A549 (cell line): ENCODE measurements around the gene GPR146. TPM values are rescaled to one million over a fixed set of nuclear protein-coding genes. Genes with fewer than 3 reads are reported as not detected.

ENCODE experiments used
- ATAC-seq, 2 experiments: fragments of 200-7000 bp in 1 of 2; fragments of >200 bp in 1 of 2; cut with Nextera tagmentation in 1 of 2; cut with Tn5 transposase in 1 of 2; 3 replicates each; pipeline versions ENCODE4 v1.8.0 to v1.9.1; 2018 to 2020; ENCODE audit warnings: mild to moderate bottlenecking in 1 of 2, moderate library complexity in 1 of 2
- CTCF ChIA-PET: fragments of 300-600 bp; sonication (Branson Sonifier 250); formaldehyde crosslinking; extraction: SDS; loops from one replicate; lab custom pipeline; 2021; ENCODE audit warnings: antibody characterized with exemption, inconsistent platforms; lab: Yijun Ruan, JAX
- POLR2A ChIA-PET: fragments of 350-600 bp; formaldehyde crosslinking; extraction: SDS; loops from one replicate; lab custom pipeline; 2021; ENCODE audit warnings: antibody characterized with exemption, inconsistent platforms; lab: Yijun Ruan, JAX
- DNase-seq, 2 experiments: peaks; one replicate each; pipeline versions ENCODE4 v3.0.0 to v3.0.0-alpha.2; 2011 to 2016; ENCODE audit warnings: low read depth in 1 of 2, low spot score in 1 of 2
- FAIRE-seq: peaks from 2 replicates; lab custom pipeline; 2011; peaks lifted over from hg19 to GRCh38; lab: Jason Lieb, UNC
- H3K27ac ChIP-seq, 2 experiments: fragments of >200 bp; sonication (Bioruptor Twin); formaldehyde crosslinking; 3 replicates each; pipeline ENCODE4 v1.5.1; 2016 to 2017
- H3K4me1 ChIP-seq: fragments of >200 bp; sonication (Bioruptor Twin); formaldehyde crosslinking; 3 replicates; pipeline ENCODE4 v1.6.1; 2016
- H3K4me2 ChIP-seq: fragments of >200 bp; sonication (Bioruptor Twin); formaldehyde crosslinking; 3 replicates; pipeline ENCODE4 v1.6.1; 2016
- H3K4me3 ChIP-seq: fragments of >200 bp; sonication (Bioruptor Twin); formaldehyde crosslinking; 3 replicates; pipeline ENCODE4 v1.5.1; 2016
- H3K9me3 ChIP-seq: fragments of >200 bp; sonication (Bioruptor Twin); formaldehyde crosslinking; 3 replicates; pipeline ENCODE4 v1.6.1; 2016
- CBX2 ChIP-seq: fragments of 200-600 bp; sonication (generic); IDR thresholded peaks from 2 replicates; pipeline ENCODE4 v1.6.1; 2016; ENCODE audit warnings: low read depth, mild to moderate bottlenecking, borderline replicate concordance
- CBX8 ChIP-seq: fragments of 200-600 bp; sonication (generic); IDR thresholded peaks from 2 replicates; pipeline ENCODE4 v1.6.1; 2016
- CHD4 ChIP-seq: fragments of 200-600 bp; sonication (generic); IDR thresholded peaks from 2 replicates; pipeline ENCODE4 v1.6.1; 2016; ENCODE audit warnings: antibody characterized with exemption, mild to moderate bottlenecking, borderline replicate concordance
- EHF ChIP-seq: fragments of 250-450 bp; sonication (Bioruptor Pico); IDR thresholded peaks from 2 replicates; pipeline ENCODE4 v1.5.0; 2020; ENCODE audit warnings: mild to moderate bottlenecking
- ELK1 ChIP-seq: fragments of 150-350 bp; IDR thresholded peaks from 2 replicates; pipeline ENCODE4 v1.6.1; 2014; ENCODE audit warnings: low read depth, mild to moderate bottlenecking, low read length
- ESRRA ChIP-seq: fragments of 150-350 bp; IDR thresholded peaks from 2 replicates; pipeline ENCODE4 v1.6.1; 2014; ENCODE audit warnings: mild to moderate bottlenecking, low read length, borderline replicate concordance
- FOXS1 ChIP-seq: fragments of 250-450 bp; sonication (Bioruptor Pico); IDR thresholded peaks from 2 replicates; pipeline ENCODE4 v1.5.0; 2020; ENCODE audit warnings: mild to moderate bottlenecking, moderate library complexity
- HOXA7 ChIP-seq: fragments of 250-450 bp; sonication (Bioruptor Pico); IDR thresholded peaks from 2 replicates; pipeline ENCODE4 v1.5.0; 2020; ENCODE audit warnings: mild to moderate bottlenecking, moderate library complexity
- JUN ChIP-seq, 2 experiments: fragments of >200 bp; sonication (Bioruptor Twin); formaldehyde crosslinking; IDR thresholded peaks; 2 replicates in 1 of 2; 3 replicates in 1 of 2; pipeline ENCODE4 v1.6.1; 2016 to 2017
- JUNB ChIP-seq: fragments of >200 bp; sonication (Bioruptor Twin); formaldehyde crosslinking; IDR thresholded peaks from 2 replicates; pipeline ENCODE4 v1.6.1; 2016
- KDM1A ChIP-seq: fragments of 200-600 bp; sonication (generic); IDR thresholded peaks from 2 replicates; pipeline ENCODE4 v1.6.1; 2016; ENCODE audit warnings: low read depth, mild to moderate bottlenecking
- MAFK ChIP-seq: fragments of 450-650 bp; IDR thresholded peaks from 2 replicates; pipeline ENCODE4 v1.6.1; 2014; ENCODE audit not compliant: partially characterized antibody
- MYC ChIP-seq: IDR thresholded peaks from 2 replicates; pipeline ENCODE4 v1.6.1; 2012; ENCODE audit warnings: mild to moderate bottlenecking, inconsistent platforms, low read length, improper control_type of control experiment, borderline replicate concordance
- NR3C1 ChIP-seq: fragments of >200 bp; sonication (Bioruptor Twin); formaldehyde crosslinking; IDR thresholded peaks from 3 replicates; pipeline ENCODE4 v1.6.1; 2017
- RARB ChIP-seq: fragments of 250-450 bp; sonication (Bioruptor Pico); IDR thresholded peaks from 2 replicates; pipeline ENCODE4 v1.8.0; 2021; ENCODE audit warnings: mild to moderate bottlenecking, moderate library complexity
- REST ChIP-seq: fragments of 200-600 bp; sonication (generic); IDR thresholded peaks from 2 replicates; pipeline ENCODE4 v1.6.1; 2016; ENCODE audit warnings: antibody characterized with exemption, mild to moderate bottlenecking, moderate library complexity
- SMC3 ChIP-seq: fragments of >200 bp; sonication (Bioruptor Twin); formaldehyde crosslinking; IDR thresholded peaks from 3 replicates; pipeline ENCODE4 v1.6.1; 2018; ENCODE audit warnings: inconsistent platforms
- TFCP2L1 ChIP-seq: fragments of 250-450 bp; sonication (Bioruptor Pico); IDR thresholded peaks from 2 replicates; pipeline ENCODE4 v1.5.0; 2021; ENCODE audit warnings: mild to moderate bottlenecking
- ZC3H11A ChIP-seq: fragments of 450-650 bp; IDR thresholded peaks from 2 replicates; pipeline ENCODE4 v1.6.1; 2014; ENCODE audit warnings: antibody characterized with exemption, mild to moderate bottlenecking
- ZNF302 ChIP-seq: fragments of 250-450 bp; sonication (Bioruptor Pico); IDR thresholded peaks from 2 replicates; pipeline ENCODE4 v1.9.0; 2021; ENCODE audit warnings: inconsistent platforms, mild to moderate bottlenecking, moderate library complexity
- ZSCAN20 ChIP-seq: fragments of 250-450 bp; sonication (Bioruptor Pico); IDR thresholded peaks from 2 replicates; pipeline ENCODE4 v1.8.0; 2022; ENCODE audit warnings: mild to moderate bottlenecking, moderate library complexity
- WGBS: methylation state at CpG from one replicate; pipeline ENCODE4 v1.1.6; 2017; ENCODE audit errors: missing lambda C conversion rate; 5-methylcytosine and 5-hydroxymethylcytosine counted together
- polyA plus RNA-seq, 4 experiments: library from polyadenylated mRNA; depleted of rRNA in 3 of 4; stranded (reverse); fragments of >200 nt; fragmentation: RNase III in 1 of 4; extraction: RNeasy Plus Mini Kit Qiagen cat#74134 plus additional on column Dnase treatment in 1 of 4; gene quantifications; 2 replicates in 3 of 4; 3 replicates in 1 of 4; pipeline ENCODE4 v1.2.3, GENCODE V29; 2011 to 2017
- TF ChIP-seq, protein P1 (sequence below): fragments of 450-650 bp; IDR thresholded peaks from 2 replicates; pipeline ENCODE4 v1.6.1; 2014; ENCODE audit warnings: antibody characterized with exemption
- TF ChIP-seq, protein P2 (sequence below): IDR thresholded peaks from 2 replicates; pipeline ENCODE4 v1.6.1; 2012
- TF ChIP-seq, protein P3 (sequence below): fragments of 250-450 bp; sonication (Bioruptor Pico); IDR thresholded peaks from 2 replicates; pipeline ENCODE4 v1.5.0; 2021; ENCODE audit warnings: mild to moderate bottlenecking, moderate library complexity, borderline replicate concordance

GPR146 gene
- polyA plus RNA-seq, 2 of the 4 experiments (the other 2 are of a cell fraction), result 0.50 to 0.75 TPM

DNA sequence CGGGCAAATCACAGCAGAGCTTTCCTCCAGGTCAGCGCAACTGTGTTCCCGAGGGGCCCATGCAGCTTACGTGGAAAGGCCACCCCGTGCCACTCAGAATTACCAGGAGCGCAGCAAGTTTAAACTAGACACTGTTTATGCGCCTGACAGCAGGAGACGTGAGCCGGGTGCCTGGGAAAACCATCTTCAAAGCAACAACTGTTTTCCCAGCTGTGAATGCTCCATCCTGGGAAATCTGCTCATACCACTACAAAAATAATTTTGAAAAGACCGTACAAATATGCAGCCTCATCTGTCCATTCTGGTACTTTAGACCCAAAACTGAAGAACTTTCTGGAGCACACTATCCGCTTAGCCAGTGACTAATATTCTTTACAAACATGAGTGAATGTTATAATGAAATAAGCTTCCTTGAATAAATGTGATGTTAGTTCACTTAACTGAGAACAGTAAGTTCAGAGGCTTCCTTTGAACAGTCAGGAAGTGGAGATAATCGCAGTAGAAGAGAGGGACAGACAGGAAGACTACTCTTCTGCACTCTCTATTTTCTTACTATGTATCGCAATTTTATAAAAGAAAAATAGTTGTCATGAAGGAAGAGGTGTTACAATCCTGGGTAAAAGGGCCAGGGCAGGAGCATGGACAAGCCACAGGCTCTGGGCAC lies 60.3 kb downstream of the GPR146 start:
- ChIA-PET POLR2A (no interaction called here), CTCF (interaction anchor here (0.7 to 9.6 kb wide), 7 partner anchors 9 to 308 kb away, joined by 3 to 102 read pairs (median 4); partner anchors contain the start of gene GPER1)
- TF ChIP-seq CHD4 (no peak), KDM1A (no peak), FOXS1 (CRISPR knock-in tag) (no peak), HOXA7 (CRISPR knock-in tag) (no peak), CBX8 (no peak), NR3C1 (no peak), JUN (IDR thresholded peaks at IDR 0.05) (no peak), CBX2 (no peak), ZC3H11A (no peak)
- DNase-seq, result no peak
- no peak overlapping the region for H3K4me3 ChIP-seq
- H3K4me1 ChIP-seq, result no peaks in the 10 kb centered on the region
- 97% methylated on average over 13 of the region's 13 CpGs for WGBS
- H3K9me3 ChIP-seq, result no peaks in the 10 kb centered on the region
- no peak for ATAC-seq
- H3K4me2 ChIP-seq, result no peak overlapping the region
- no peak for FAIRE-seq
- no peak overlapping the region for H3K27ac ChIP-seq

DNA sequence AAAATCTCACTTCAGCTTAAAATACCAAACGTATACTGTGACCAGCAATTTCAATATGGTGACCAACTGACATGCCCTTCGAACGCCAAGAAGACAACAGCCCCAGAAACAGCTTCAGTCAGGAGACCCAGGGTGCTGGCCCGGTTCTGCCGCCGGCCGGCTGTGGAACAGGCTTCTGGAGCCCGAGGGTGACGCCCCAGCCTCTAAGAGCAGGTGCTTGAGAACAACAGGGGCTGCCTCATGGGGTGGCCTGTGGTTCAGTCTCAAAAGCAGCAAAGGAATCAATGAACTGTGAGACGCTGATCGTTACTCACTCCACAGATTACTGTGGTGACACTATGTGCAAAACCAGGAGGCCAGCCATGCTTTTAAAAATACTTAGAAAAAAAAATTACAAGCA lies 60.8 kb downstream of the GPR146 start:
- ATAC-seq, result no peak
- Histone ChIP-seq H3K4me2 (no peak overlapping the region), H3K27ac (no peak overlapping the region), H3K4me1 (no peaks in the 10 kb centered on the region), H3K9me3 (no peaks in the 10 kb centered on the region), H3K4me3 (no peak overlapping the region)
- DNase-seq, result no peak
- 91% methylated on average over 11 of the region's 11 CpGs for WGBS
- POLR2A ChIA-PET, result no interaction called here
- TF ChIP-seq TFCP2L1 (CRISPR knock-in tag), result no peak
- no peak for TF ChIP-seq ESRRA
- no peak for TF ChIP-seq FOXS1 (CRISPR knock-in tag)
- no peak for TF ChIP-seq SMC3
- TF ChIP-seq MAFK, result no peak
- TF ChIP-seq RARB (CRISPR knock-in tag), result no peak
- no peak for TF ChIP-seq EHF (CRISPR knock-in tag)
- TF ChIP-seq CBX8, result no peak
- TF ChIP-seq, all 56 proteins: peak for 0
- CTCF ChIA-PET, result interaction anchor here (0.7 to 9.6 kb wide), 5 partner anchors 10 to 71 kb away, joined by 3 to 102 read pairs (median 9); partner anchors contain the start of gene GPER1
- no peak for FAIRE-seq

GRCh38 chr7:1106063-1106792 lies 61.9 kb downstream of the GPR146 start:
- Histone ChIP-seq H3K4me3 (no peak overlapping the region), H3K4me1 (no peaks in the 10 kb centered on the region), H3K4me2 (no peak overlapping the region), H3K9me3 (no peaks in the 10 kb centered on the region), H3K27ac (no peak overlapping the region)
- POLR2A ChIA-PET, result no interaction called here
- DNase-seq, result no peak
- WGBS, result 92% methylated on average over 27 of the region's 27 CpGs
- FAIRE-seq, result no peak
- no peak for ATAC-seq
- CTCF ChIA-PET, result interaction anchor here (0.9 to 9.6 kb wide), 8 partner anchors 11 to 198 kb away, joined by 3 to 102 read pairs (median 3); partner anchors contain the start of gene GPER1
- TF ChIP-seq FOXS1 (CRISPR knock-in tag), result no peak
- TF ChIP-seq MYC, result no peak
- no peak for TF ChIP-seq TFCP2L1 (CRISPR knock-in tag)
- TF ChIP-seq JUNB, result no peak
- TF ChIP-seq ZNF302, result no peak
- TF ChIP-seq ZSCAN20 (CRISPR knock-in tag), result no peak
- TF ChIP-seq, protein P1, sequence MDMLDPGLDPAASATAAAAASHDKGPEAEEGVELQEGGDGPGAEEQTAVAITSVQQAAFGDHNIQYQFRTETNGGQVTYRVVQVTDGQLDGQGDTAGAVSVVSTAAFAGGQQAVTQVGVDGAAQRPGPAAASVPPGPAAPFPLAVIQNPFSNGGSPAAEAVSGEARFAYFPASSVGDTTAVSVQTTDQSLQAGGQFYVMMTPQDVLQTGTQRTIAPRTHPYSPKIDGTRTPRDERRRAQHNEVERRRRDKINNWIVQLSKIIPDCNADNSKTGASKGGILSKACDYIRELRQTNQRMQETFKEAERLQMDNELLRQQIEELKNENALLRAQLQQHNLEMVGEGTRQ, result no peak
- TF ChIP-seq KDM1A, result no peak
- TF ChIP-seq MAFK, result no peak
- TF ChIP-seq, protein P2, sequence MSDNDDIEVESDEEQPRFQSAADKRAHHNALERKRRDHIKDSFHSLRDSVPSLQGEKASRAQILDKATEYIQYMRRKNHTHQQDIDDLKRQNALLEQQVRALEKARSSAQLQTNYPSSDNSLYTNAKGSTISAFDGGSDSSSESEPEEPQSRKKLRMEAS, result no peak
- TF ChIP-seq ELK1, result no peak
- TF ChIP-seq, protein P3, sequence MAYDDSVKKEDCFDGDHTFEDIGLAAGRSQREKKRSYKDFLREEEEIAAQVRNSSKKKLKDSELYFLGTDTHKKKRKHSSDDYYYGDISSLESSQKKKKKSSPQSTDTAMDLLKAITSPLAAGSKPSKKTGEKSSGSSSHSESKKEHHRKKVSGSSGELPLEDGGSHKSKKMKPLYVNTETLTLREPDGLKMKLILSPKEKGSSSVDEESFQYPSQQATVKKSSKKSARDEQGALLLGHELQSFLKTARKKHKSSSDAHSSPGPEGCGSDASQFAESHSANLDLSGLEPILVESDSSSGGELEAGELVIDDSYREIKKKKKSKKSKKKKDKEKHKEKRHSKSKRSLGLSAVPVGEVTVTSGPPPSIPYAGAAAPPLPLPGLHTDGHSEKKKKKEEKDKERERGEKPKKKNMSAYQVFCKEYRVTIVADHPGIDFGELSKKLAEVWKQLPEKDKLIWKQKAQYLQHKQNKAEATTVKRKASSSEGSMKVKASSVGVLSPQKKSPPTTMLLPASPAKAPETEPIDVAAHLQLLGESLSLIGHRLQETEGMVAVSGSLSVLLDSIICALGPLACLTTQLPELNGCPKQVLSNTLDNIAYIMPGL (CRISPR knock-in tag), result no peak
- no peak for TF ChIP-seq REST
- no peak for TF ChIP-seq EHF (CRISPR knock-in tag)
- no peak for TF ChIP-seq CBX8
